GM23338 (cell line): Measurements from ENCODE around the gene HJURP.

ENCODE experiments used
- EZH2 ChIP-seq: fragments of 200-600 bp; sonication (generic); IDR thresholded peaks from one replicate; pipeline ENCODE4 v1.8.0; 2017; ENCODE audit warnings: antibody characterized with exemption, mild to moderate bottlenecking, low read depth; ENCODE audit not compliant: unreplicated experiment
- EZH2phosphoT487 ChIP-seq: fragments of 200-600 bp; sonication (generic); IDR thresholded peaks from one replicate; pipeline ENCODE4 v1.8.1; 2018; ENCODE audit warnings: antibody characterized with exemption; ENCODE audit not compliant: unreplicated experiment
- TF ChIP-seq, protein P1 (sequence below), 2 experiments: fragments of 200-600 bp in 1 of 2; sonication (generic) in 1 of 2; conservative IDR thresholded peaks; 2 replicates each; pipeline versions ENCODE4 v1.5.1 to v1.6.1; 2016 to 2017; ENCODE audit warnings: antibody characterized with exemption in 2 of 2, low read depth in 2 of 2, mild to moderate bottlenecking in 2 of 2, moderate library complexity in 1 of 2

GRCh38 chr2:233856184-233856583 lies 1.8 kb upstream of the HJURP start:
- TF ChIP-seq, protein P1, sequence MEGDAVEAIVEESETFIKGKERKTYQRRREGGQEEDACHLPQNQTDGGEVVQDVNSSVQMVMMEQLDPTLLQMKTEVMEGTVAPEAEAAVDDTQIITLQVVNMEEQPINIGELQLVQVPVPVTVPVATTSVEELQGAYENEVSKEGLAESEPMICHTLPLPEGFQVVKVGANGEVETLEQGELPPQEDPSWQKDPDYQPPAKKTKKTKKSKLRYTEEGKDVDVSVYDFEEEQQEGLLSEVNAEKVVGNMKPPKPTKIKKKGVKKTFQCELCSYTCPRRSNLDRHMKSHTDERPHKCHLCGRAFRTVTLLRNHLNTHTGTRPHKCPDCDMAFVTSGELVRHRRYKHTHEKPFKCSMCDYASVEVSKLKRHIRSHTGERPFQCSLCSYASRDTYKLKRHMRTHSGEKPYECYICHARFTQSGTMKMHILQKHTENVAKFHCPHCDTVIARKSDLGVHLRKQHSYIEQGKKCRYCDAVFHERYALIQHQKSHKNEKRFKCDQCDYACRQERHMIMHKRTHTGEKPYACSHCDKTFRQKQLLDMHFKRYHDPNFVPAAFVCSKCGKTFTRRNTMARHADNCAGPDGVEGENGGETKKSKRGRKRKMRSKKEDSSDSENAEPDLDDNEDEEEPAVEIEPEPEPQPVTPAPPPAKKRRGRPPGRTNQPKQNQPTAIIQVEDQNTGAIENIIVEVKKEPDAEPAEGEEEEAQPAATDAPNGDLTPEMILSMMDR (conservative IDR thresholded peaks at IDR 0.05; ENCODE audit: low read depth in 2 of 2), result no peak
- TF ChIP-seq EZH2phosphoT487, result no peak
- TF ChIP-seq EZH2, result no peak
